ENCODE measurements around the gene ZNF143. TPM values are rescaled to one million over a fixed set of nuclear protein-coding genes. Genes with fewer than 3 reads are reported as not detected.
A peak's percentile ranks its signal among the peaks of the same experiment; 100 is the strongest.

The ZNF143 gene
- total RNA-seq, 1 experiment from 2014 or later, result 30.2 TPM

GRCh38 chr11:9455722-9456121 lies 5.1 kb upstream of the ZNF143 start:
- H3K4me3 ChIP-seq (ENCODE audit: low read depth in 2 of 2, low read length in 2 of 2), result no peak overlapping the region
- no peak for TF ChIP-seq TCF7L2 (IDR thresholded peaks at IDR 0.05; ENCODE audit: low read depth, low read length)
- TF ChIP-seq REST (IDR thresholded peaks at IDR 0.05; ENCODE audit: insufficient read depth in 1 of 2, low read depth in 2 of 2, low read length in 1 of 2), result no peak
- TF ChIP-seq SIN3A (IDR thresholded peaks at IDR 0.05; ENCODE audit: borderline replicate concordance, insufficient read depth, low read depth, low read length), result no peak
- TF ChIP-seq CTCF (IDR thresholded peaks at IDR 0.05), result no peak
- TF ChIP-seq POLR2AphosphoS5 (IDR thresholded peaks at IDR 0.05; ENCODE audit: low read depth, low read length), result no peak
- POLR2A ChIA-PET, result interaction anchor here (0.6 to 0.7 kb wide), 2 partner anchors 96 to 1047 kb away, joined by 3 read pairs; no protein-coding TSS in a partner anchor
- no TSS peak for BruUV-seq (replicated peaks)
- H3K36me3 ChIP-seq (ENCODE audit: control insufficient read depth, insufficient read depth, low read length), result no peaks in the 10 kb centered on the region; the same call in 1 of the 2 replicates
- intact Hi-C loops (cut with micrococcal nuclease; ENCODE audit: unreplicated experiment), result no loop called here
- peaks cover 5% of the 10 kb centered on the region; the same call in 1 of the 2 replicates for H3K4me1 ChIP-seq (ENCODE audit: control insufficient read depth, insufficient read depth, low read length)
- DNase-seq (ENCODE audit: low read depth, low spot score) (no peak), ATAC-seq (no peak)
- no peak overlapping the region for H3K27ac ChIP-seq (ENCODE audit: low read length)
- CTCF ChIA-PET, result no interaction called here
- in situ Hi-C loops (cut with HindIII; ENCODE audit: low pct_unique_long_range_greater_than_20kb, low sequenced_read_pairs), result no loop called here
- no peaks in the 10 kb centered on the region for H3K9me3 ChIP-seq (ENCODE audit: control insufficient read depth, insufficient read depth, low read depth, low read length)
- H3K27me3 ChIP-seq (ENCODE audit: control insufficient read depth, insufficient read depth, low read length), result no peaks in the 10 kb centered on the region

- Histone ChIP-seq H3K27ac (ENCODE audit: low read length) (peak overlapping the region; percentile 100), H3K4me1 (ENCODE audit: control insufficient read depth, insufficient read depth, low read length) (peaks cover 23% of the 10 kb centered on the region), H3K27me3 (ENCODE audit: control insufficient read depth, insufficient read depth, low read length) (no peaks in the 10 kb centered on the region), H3K36me3 (ENCODE audit: control insufficient read depth, insufficient read depth, low read length) (no peaks in the 10 kb centered on the region; the same call in 1 of the 2 replicates), H3K9me3 (ENCODE audit: control insufficient read depth, insufficient read depth, low read depth, low read length) (no peaks in the 10 kb centered on the region), H3K4me3 (ENCODE audit: low read depth in 2 of 2, low read length in 2 of 2) (peak overlapping the region; percentile 94)
- POLR2A ChIA-PET, result interaction anchor here (0.6 to 1.9 kb wide), 10 partner anchors 9 to 1400 kb away, joined by 3 to 18 read pairs (median 6); partner anchors contain the start of gene WEE1
- in situ Hi-C loops (cut with HindIII; ENCODE audit: low pct_unique_long_range_greater_than_20kb, low sequenced_read_pairs), result no loop called here
- no peak for TF ChIP-seq TCF7L2 (IDR thresholded peaks at IDR 0.05; ENCODE audit: low read depth, low read length)
- TF ChIP-seq REST (IDR thresholded peaks at IDR 0.05; ENCODE audit: insufficient read depth in 1 of 2, low read depth in 2 of 2, low read length in 1 of 2), result no peak
- no peak for TF ChIP-seq CTCF (IDR thresholded peaks at IDR 0.05)
- 0 out of 2 replicates have a peak, but pooled peaks have one; percentile 23 for TF ChIP-seq POLR2AphosphoS5 (IDR thresholded peaks at IDR 0.05; ENCODE audit: low read depth, low read length)
- TF ChIP-seq SIN3A (IDR thresholded peaks at IDR 0.05; ENCODE audit: borderline replicate concordance, insufficient read depth, low read depth, low read length), result peak; percentile 30; the same call in 1 of the 2 replicates
- CTCF ChIA-PET, result interaction anchor here (1.3 kb wide), 1 partner anchor 47 kb away, joined by 7 read pairs; no protein-coding TSS in a partner anchor
- BruUV-seq (replicated peaks), result TSS peak; percentile 99
- intact Hi-C loops (cut with micrococcal nuclease; ENCODE audit: unreplicated experiment), result loop anchor here (5.0 kb wide), 1 partner anchor 108 kb away; no protein-coding TSS in a partner anchor
- ATAC-seq, result no peak
- DNase-seq (ENCODE audit: low read depth, low spot score), result no peak
These were observed 1.0 kb upstream of the ZNF143 start for GRCh38 chr11:9459667-9460321.

Measured in Panc1 (cell line).